GM12891 (cell line): ENCODE results near the gene HAT1.

Experiments
- POLR2A ChIP-seq: IDR thresholded peaks from 2 replicates; pipeline ENCODE4 v1.6.1; 2011; ENCODE audit warnings: low read depth, low read length, control low read depth
- POLR2AphosphoS5 ChIP-seq: IDR thresholded peaks from 2 replicates; pipeline ENCODE4 v1.6.1; 2011; ENCODE audit warnings: low read depth, low read length, control low read depth
- SPI1 ChIP-seq: IDR thresholded peaks from 2 replicates; pipeline ENCODE4 v1.6.1; 2011; ENCODE audit warnings: low read depth, low read length, control low read depth
- TAF1 ChIP-seq: IDR thresholded peaks from 2 replicates; pipeline ENCODE4 v1.6.1; 2011; ENCODE audit warnings: low read depth, low read length, control low read depth

DNA sequence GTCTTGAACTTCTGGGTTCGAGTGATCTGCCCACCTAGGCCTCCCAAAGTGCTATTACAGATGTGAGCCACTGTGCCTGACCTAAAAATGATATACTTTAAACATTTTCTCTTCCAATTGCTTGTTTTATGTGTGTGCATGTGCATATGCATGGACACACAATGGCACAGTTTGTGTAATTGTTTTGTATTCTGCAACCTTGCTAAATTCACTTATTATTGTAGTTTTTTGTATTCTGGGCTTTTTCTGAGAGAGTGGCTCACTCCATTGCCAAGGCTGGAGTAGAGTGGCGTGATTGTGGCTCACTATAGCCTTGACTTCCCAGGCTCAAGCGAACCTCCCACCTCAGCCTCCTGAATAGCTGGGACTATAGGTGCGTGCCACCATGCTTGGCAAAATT is 8.1 kb downstream of the HAT1 start:
- TF ChIP-seq POLR2AphosphoS5 = no peak
- no peak for TF ChIP-seq POLR2A
- TF ChIP-seq TAF1 = no peak
- TF ChIP-seq SPI1 = no peak
